ENCODE measurements around the gene LTBP1.

DNA sequence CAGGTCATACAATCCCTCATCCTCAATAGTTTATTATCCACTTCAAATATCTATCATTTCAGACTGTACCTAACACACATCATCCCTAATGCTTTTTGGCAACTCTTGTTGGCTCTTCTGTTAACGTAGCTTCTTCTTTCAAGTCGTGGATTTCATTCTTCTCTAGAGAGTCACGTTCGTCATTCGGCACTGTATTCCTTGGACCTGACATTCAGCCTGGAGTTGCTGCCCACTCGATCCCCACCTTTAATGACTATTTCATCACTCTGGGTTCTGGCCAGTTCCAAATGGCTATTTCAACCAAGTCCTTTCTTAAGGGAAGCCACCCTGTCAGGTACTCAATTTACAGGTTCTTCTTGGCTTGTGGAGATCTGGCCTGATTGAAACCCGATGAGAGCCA is 337.5 kb downstream of the LTBP1 start:
- TF ChIP-seq POLR2A (IDR thresholded peaks at IDR 0.05) = no peak
- TF ChIP-seq CTCF (IDR thresholded peaks at IDR 0.05) = no peak

Measured in breast epithelium (tissue), 3 donors.